Endothelial cell of umbilical vein (primary cell): Measurements from ENCODE around the gene RSPH6A. TPM values are rescaled to one million over a fixed set of nuclear protein-coding genes. Genes with fewer than 3 reads are reported as not detected.
A peak's percentile ranks its signal among the peaks of the same experiment; 100 is the strongest.

Experiments used
- BruUV-seq: library from RNA; stranded (reverse); fragments of 400-500 nt; replicated peaks from 2 replicates; lab custom pipeline; 2021; lab: Mats Ljungman, UMichigan
- CTCF ChIA-PET: fragments of 300-600, 350-600 bp; sonication (Branson Sonifier 250); formaldehyde crosslinking; loops from one replicate; lab custom pipeline; 2021; ENCODE audit warnings: antibody characterized with exemption, inconsistent platforms; lab: Charles Lee
- POLR2A ChIA-PET: fragments of 300-600, 350-600 bp; sonication (Branson Sonifier 250); formaldehyde crosslinking; loops from one replicate; lab custom pipeline; 2021; ENCODE audit warnings: antibody characterized with exemption, inconsistent platforms; lab: Charles Lee
- DNase-seq: peaks from one replicate; pipeline ENCODE4 v3.0.0-alpha.2; 2011; ENCODE audit warnings: low read depth, low spot score
- FAIRE-seq: peaks from 2 replicates; lab custom pipeline; 2011; peaks lifted over from hg19 to GRCh38; lab: Jason Lieb, UNC
- H2AFZ ChIP-seq: 2 replicates; pipeline ENCODE4 v1.6.0; 2012; ENCODE audit warnings: low read depth, low read length, control low read depth, inconsistent platforms
- H3K27ac ChIP-seq: 2 replicates; pipeline ENCODE4 v1.5.1; 2011; ENCODE audit warnings: low read depth, mild to moderate bottlenecking, control low read depth, low read length, moderate library complexity; ENCODE audit not compliant: insufficient read depth
- H3K27me3 ChIP-seq, 2 experiments: 2 replicates each; pipeline versions ENCODE4 v1.6.0 to v1.6.1; 2011; ENCODE audit warnings: low read length in 2 of 2, mixed read lengths in 1 of 2; ENCODE audit not compliant: control insufficient read depth in 2 of 2, insufficient read depth in 2 of 2
- H3K36me3 ChIP-seq, 2 experiments: 2 replicates in 1 of 2; 3 replicates in 1 of 2; pipeline ENCODE4 v1.5.1; 2011; ENCODE audit warnings: low read length in 2 of 2, mild to moderate bottlenecking in 1 of 2, moderate library complexity in 1 of 2; ENCODE audit not compliant: control insufficient read depth in 2 of 2, insufficient read depth in 2 of 2; ENCODE audit errors: extremely low read depth in 1 of 2
- H3K4me1 ChIP-seq: 3 replicates; pipeline ENCODE4 v1.5.1; 2011; ENCODE audit warnings: mild to moderate bottlenecking, low read length; ENCODE audit not compliant: control insufficient read depth, insufficient read depth; ENCODE audit errors: extremely low read depth
- H3K4me2 ChIP-seq: 2 replicates; pipeline ENCODE4 v1.6.1; 2011; ENCODE audit warnings: low read length, control low read depth, mixed read lengths; ENCODE audit not compliant: insufficient read depth
- H3K4me3 ChIP-seq, 3 experiments: fragments of 200-600 bp in 1 of 3; sonication (generic), shearing (Covaris generic) in 1 of 3; replicated peaks in 1 of 3; 2 replicates each; pipeline ENCODE4 v1.5.1; 2011 to 2016; ENCODE audit warnings: control low read depth in 3 of 3, low read length in 3 of 3, mild to moderate bottlenecking in 2 of 3, inconsistent platforms in 1 of 3, low read depth in 1 of 3, moderate library complexity in 1 of 3; ENCODE audit not compliant: insufficient read depth in 1 of 3
- H3K79me2 ChIP-seq: 2 replicates; pipeline ENCODE4 v1.6.0; 2012; ENCODE audit warnings: low read length, inconsistent platforms; ENCODE audit not compliant: control insufficient read depth, insufficient read depth
- H3K9ac ChIP-seq: replicated peaks from 2 replicates; pipeline ENCODE3; 2011; ENCODE audit warnings: low read length, control low read depth; ENCODE audit not compliant: insufficient read depth; ENCODE audit errors: extremely low read depth
- H3K9me1 ChIP-seq: replicated peaks from 3 replicates; pipeline ENCODE4 v1.6.0; 2011; ENCODE audit warnings: mild to moderate bottlenecking, low read length; ENCODE audit not compliant: control insufficient read depth, insufficient read depth; ENCODE audit errors: extremely low read depth
- H3K9me3 ChIP-seq: replicated peaks from 2 replicates; pipeline ENCODE4 v1.5.1; 2012; ENCODE audit warnings: low read length, inconsistent platforms; ENCODE audit not compliant: control insufficient read depth, insufficient read depth
- H4K20me1 ChIP-seq: replicated peaks from 2 replicates; pipeline ENCODE3; 2011; ENCODE audit warnings: mild to moderate bottlenecking, low read length; ENCODE audit not compliant: control insufficient read depth, insufficient read depth; ENCODE audit errors: extremely low read depth
- EZH2 ChIP-seq: IDR thresholded peaks from 2 replicates; pipeline ENCODE4 v1.6.1; 2012; ENCODE audit warnings: borderline replicate concordance, low read depth, mild to moderate bottlenecking, moderate library complexity, low read length, inconsistent platforms; ENCODE audit not compliant: severe bottlenecking
- FOS ChIP-seq: IDR thresholded peaks from 2 replicates; pipeline ENCODE4 v1.6.1; 2011; ENCODE audit warnings: mild to moderate bottlenecking, low read length, moderate library complexity, borderline replicate concordance; ENCODE audit not compliant: insufficient read depth
- GATA2 ChIP-seq: IDR thresholded peaks from 2 replicates; pipeline ENCODE4 v1.7.0; 2011; ENCODE audit warnings: low read depth, mild to moderate bottlenecking, moderate library complexity, mixed read lengths, low read length; ENCODE audit not compliant: insufficient read length, insufficient read depth
- JUN ChIP-seq: IDR thresholded peaks from 2 replicates; pipeline ENCODE4 v1.6.1; 2011; ENCODE audit warnings: borderline replicate concordance, low read depth; ENCODE audit not compliant: insufficient read length, insufficient read depth
- MYC ChIP-seq: IDR thresholded peaks from one replicate; pipeline ENCODE4 v1.6.1; 2011; ENCODE audit warnings: mild to moderate bottlenecking, low read depth, low read length
- POLR2A ChIP-seq: IDR thresholded peaks from 2 replicates; pipeline ENCODE4 v1.6.1; 2012; ENCODE audit warnings: low read depth, mild to moderate bottlenecking, control low read depth, low read length
- POLR2AphosphoS5 ChIP-seq: IDR thresholded peaks from 2 replicates; pipeline ENCODE4 v1.6.1; 2012; ENCODE audit warnings: low read depth, mild to moderate bottlenecking, control low read depth, low read length, moderate library complexity; ENCODE audit not compliant: insufficient read depth
- dilution Hi-C: fragments of 300-500 bp; cut with MboI; formaldehyde crosslinking; loops from one replicate; pipeline ENCODE4 v1.15.0; 2019; ENCODE audit warnings: low sequenced_read_pairs; ENCODE audit not compliant: extremely low pct_ligation_motif_present
- intact Hi-C: fragments of 100-400 bp; cut with micrococcal nuclease; formaldehyde crosslinking; loops from one replicate; pipeline ENCODE4 v1.10.0; 2022
- polyA plus RNA-seq, 4 experiments: library from polyadenylated mRNA; depleted of rRNA in 3 of 4; stranded (reverse) in 3 of 4; unstranded in 1 of 4; fragments of >200 nt; gene quantifications; 2 replicates each; pipeline versions ENCODE4 v1.2.1 to v1.2.3, GENCODE V29; 2011 to 2012; ENCODE audit warnings: missing spikeins in 1 of 4
- total RNA-seq: library from RNA; stranded (reverse); gene quantifications from 2 replicates; pipeline ENCODE4 v1.2.3, GENCODE V29; 2021
- TF ChIP-seq, protein P1 (sequence below), 2 donors: IDR thresholded peaks; 1 replicate in 1 of 2; 2 replicates in 1 of 2; pipeline ENCODE4 v1.5.1; 2011; ENCODE audit warnings: low read length in 2 of 2, mild to moderate bottlenecking in 2 of 2, moderate library complexity in 2 of 2, control low read depth in 1 of 2, inconsistent platforms in 1 of 2, low read depth in 1 of 2; ENCODE audit not compliant: insufficient read depth in 1 of 2; ENCODE audit errors: extremely low read depth in 1 of 2
- TF ChIP-seq, protein P2 (sequence below): IDR thresholded peaks from 2 replicates; pipeline ENCODE4 v1.6.1; 2011; ENCODE audit not compliant: insufficient read depth, insufficient read length

Gene RSPH6A
- total and polyA plus RNA-seq, 2 donors (not counting 3 experiments of a cell fraction or from before 2014, with no cell fraction given), result 0.03 to 0.62 TPM

DNA sequence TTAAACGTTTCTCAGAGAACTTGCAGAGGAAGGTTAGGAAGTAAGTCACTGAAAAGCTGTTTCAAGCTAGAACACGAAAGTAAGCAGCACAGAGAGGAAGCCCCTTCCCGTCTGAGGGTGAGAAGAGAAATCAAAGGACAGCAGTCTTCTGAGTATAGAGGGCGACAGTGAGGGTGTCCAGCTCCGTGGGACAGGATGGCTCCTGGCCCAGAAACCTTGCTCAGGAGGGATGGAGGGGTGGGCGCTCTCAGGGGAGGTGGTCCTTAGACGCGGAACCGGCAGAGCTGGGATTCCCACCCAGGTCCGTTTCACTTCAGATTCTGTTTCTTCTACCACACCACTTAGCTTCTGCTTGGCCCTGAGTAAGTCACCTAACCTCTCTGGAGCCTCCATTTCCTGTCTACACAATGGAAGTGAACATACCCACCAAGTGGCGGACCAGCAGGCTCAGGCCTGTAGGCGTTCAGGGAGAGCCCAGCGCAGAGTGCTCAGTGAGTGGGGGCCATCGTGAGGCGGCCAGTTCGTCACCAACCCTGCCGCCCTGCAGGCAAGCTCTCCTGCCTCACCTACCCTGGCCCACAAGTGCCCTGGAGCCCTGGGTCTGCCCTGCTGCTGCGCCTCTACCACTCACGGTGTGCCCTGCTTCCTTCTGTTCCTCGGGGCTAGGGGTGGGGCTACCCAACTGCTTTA, 5.5 kb upstream of the RSPH6A start:
- Histone ChIP-seq H3K27me3 (no peaks in the 10 kb centered on the region), H4K20me1 (no peaks in the 10 kb centered on the region), H3K9me1 (no peaks in the 10 kb centered on the region), H3K79me2 (no peaks in the 10 kb centered on the region), H3K9me3 (no peaks in the 10 kb centered on the region), H3K4me2 (no peak overlapping the region), H3K9ac (peak overlapping the region; percentile 8), H2AFZ (no peak overlapping the region), H3K4me1 (peaks cover 22% of the 10 kb centered on the region), H3K27ac (peak overlapping the region; percentile 58), H3K4me3 (no peak overlapping the region), H3K36me3 (peaks cover 8 to 24% of the 10 kb centered on the region in 2 experiments)
- ChIA-PET CTCF (interaction anchor here (0.9 to 2.4 kb wide), 3 partner anchors 21 to 51 kb away, joined by 3 to 12 read pairs (median 7); partner anchors contain the start of genes SIX5 and SYMPK), POLR2A (interaction anchor here (1.2 kb wide), 1 partner anchor 11 kb away, joined by 3 read pairs; no protein-coding TSS in a partner anchor)
- intact Hi-C loops (no loop called here), dilution Hi-C loops (no loop called here)
- FAIRE-seq, result peak; percentile 79
- TF ChIP-seq POLR2A (no peak), GATA2 (no peak), FOS (no peak), MYC (no peak), POLR2AphosphoS5 (no peak), EZH2 (no peak), JUN (no peak)
- TF ChIP-seq, protein P1, sequence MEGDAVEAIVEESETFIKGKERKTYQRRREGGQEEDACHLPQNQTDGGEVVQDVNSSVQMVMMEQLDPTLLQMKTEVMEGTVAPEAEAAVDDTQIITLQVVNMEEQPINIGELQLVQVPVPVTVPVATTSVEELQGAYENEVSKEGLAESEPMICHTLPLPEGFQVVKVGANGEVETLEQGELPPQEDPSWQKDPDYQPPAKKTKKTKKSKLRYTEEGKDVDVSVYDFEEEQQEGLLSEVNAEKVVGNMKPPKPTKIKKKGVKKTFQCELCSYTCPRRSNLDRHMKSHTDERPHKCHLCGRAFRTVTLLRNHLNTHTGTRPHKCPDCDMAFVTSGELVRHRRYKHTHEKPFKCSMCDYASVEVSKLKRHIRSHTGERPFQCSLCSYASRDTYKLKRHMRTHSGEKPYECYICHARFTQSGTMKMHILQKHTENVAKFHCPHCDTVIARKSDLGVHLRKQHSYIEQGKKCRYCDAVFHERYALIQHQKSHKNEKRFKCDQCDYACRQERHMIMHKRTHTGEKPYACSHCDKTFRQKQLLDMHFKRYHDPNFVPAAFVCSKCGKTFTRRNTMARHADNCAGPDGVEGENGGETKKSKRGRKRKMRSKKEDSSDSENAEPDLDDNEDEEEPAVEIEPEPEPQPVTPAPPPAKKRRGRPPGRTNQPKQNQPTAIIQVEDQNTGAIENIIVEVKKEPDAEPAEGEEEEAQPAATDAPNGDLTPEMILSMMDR (IDR thresholded peaks at IDR 0.05; ENCODE audit: extremely low read depth in 1 of 2, insufficient read depth in 1 of 2, low read depth in 1 of 2, low read length in 2 of 2), result no peak
- TF ChIP-seq, protein P2, sequence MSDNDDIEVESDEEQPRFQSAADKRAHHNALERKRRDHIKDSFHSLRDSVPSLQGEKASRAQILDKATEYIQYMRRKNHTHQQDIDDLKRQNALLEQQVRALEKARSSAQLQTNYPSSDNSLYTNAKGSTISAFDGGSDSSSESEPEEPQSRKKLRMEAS, result no peak
- peak; percentile 40 for DNase-seq
- BruUV-seq, result no TSS peak
